Measurements from ENCODE around the gene DPEP3.

- no peak for TF ChIP-seq POLR2A (IDR thresholded peaks at IDR 0.05)
- TF ChIP-seq, protein P1, sequence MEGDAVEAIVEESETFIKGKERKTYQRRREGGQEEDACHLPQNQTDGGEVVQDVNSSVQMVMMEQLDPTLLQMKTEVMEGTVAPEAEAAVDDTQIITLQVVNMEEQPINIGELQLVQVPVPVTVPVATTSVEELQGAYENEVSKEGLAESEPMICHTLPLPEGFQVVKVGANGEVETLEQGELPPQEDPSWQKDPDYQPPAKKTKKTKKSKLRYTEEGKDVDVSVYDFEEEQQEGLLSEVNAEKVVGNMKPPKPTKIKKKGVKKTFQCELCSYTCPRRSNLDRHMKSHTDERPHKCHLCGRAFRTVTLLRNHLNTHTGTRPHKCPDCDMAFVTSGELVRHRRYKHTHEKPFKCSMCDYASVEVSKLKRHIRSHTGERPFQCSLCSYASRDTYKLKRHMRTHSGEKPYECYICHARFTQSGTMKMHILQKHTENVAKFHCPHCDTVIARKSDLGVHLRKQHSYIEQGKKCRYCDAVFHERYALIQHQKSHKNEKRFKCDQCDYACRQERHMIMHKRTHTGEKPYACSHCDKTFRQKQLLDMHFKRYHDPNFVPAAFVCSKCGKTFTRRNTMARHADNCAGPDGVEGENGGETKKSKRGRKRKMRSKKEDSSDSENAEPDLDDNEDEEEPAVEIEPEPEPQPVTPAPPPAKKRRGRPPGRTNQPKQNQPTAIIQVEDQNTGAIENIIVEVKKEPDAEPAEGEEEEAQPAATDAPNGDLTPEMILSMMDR (IDR thresholded peaks at IDR 0.05): no peak
Measured at GRCh38 chr16:67943256-67943618, 37.1 kb downstream of the DPEP3 start.

Measured in body of pancreas (tissue), 4 donors.